K562 (cell line): ENCODE measurements around the gene ZNF451. TPM values are rescaled to one million over a fixed set of nuclear protein-coding genes. Genes with fewer than 3 reads are reported as not detected.

ENCODE experiments used
- ATAC-seq: fragments of 200-7000 bp; cut with Tn5 transposase; 3 replicates; pipeline ENCODE4 v1.9.1; 2020; ENCODE audit warnings: moderate library complexity
- BruUV-seq: library from RNA; stranded (reverse); fragments of 400-500 nt; replicated peaks from 2 replicates; lab custom pipeline; 2021; lab: Mats Ljungman, UMichigan
- CTCF ChIA-PET: fragments of 300-600 bp; formaldehyde crosslinking; extraction: SDS; loops from one replicate; lab custom pipeline; 2021; ENCODE audit warnings: low intra/inter-chr PET ratio; lab: Yijun Ruan, JAX
- POLR2A ChIA-PET: fragments of 300-600, 350-650 bp; sonication (Branson Sonifier 250); formaldehyde crosslinking; extraction: SDS; loops from one replicate; lab custom pipeline; 2021; ENCODE audit warnings: antibody characterized with exemption, inconsistent platforms; lab: Yijun Ruan, JAX
- DNase-seq, 4 experiments: peaks; one replicate each; pipeline versions ENCODE4 v3.0.0 to v3.0.0-alpha.2; 2011 to 2018; ENCODE audit warnings: low spot score in 3 of 4, mixed read lengths in 3 of 4; ENCODE audit errors: extremely low read depth in 1 of 4
- FAIRE-seq: peaks from 2 replicates; lab custom pipeline; 2011; peaks lifted over from hg19 to GRCh38; lab: Jason Lieb, UNC
- H2AFZ ChIP-seq: 2 replicates; pipeline ENCODE4 v1.6.0; 2011; ENCODE audit warnings: low read depth, low read length, control low read depth, inconsistent platforms
- H3K27ac ChIP-seq: fragments of 200-600 bp; 3 replicates; pipeline ENCODE4 v1.8.0; 2011; ENCODE audit warnings: low read depth, mild to moderate bottlenecking, control low read depth, inconsistent platforms, low read length, moderate library complexity, mixed read lengths; ENCODE audit errors: extremely low read depth
- H3K27me3 ChIP-seq, 2 experiments: fragments of 300-600 bp in 1 of 2; 2 replicates in 1 of 2; 3 replicates in 1 of 2; pipeline versions ENCODE4 v1.6.0 to v1.8.0; 2011; ENCODE audit warnings: inconsistent platforms in 2 of 2, low read length in 2 of 2, mild to moderate bottlenecking in 1 of 2, mixed read lengths in 1 of 2, moderate library complexity in 1 of 2; ENCODE audit not compliant: control insufficient read depth in 2 of 2, insufficient read depth in 2 of 2
- H3K36me3 ChIP-seq: fragments of 300-600 bp; 3 replicates; pipeline ENCODE4 v1.8.0; 2011; ENCODE audit warnings: mild to moderate bottlenecking, low read length, inconsistent platforms; ENCODE audit not compliant: control insufficient read depth, insufficient read depth
- H3K4me1 ChIP-seq, 2 experiments: fragments of 200-600 bp in 1 of 2; replicated peaks in 1 of 2; 2 replicates in 1 of 2; 3 replicates in 1 of 2; pipeline versions ENCODE4 v1.5.1 to v1.8.0; 2011; ENCODE audit warnings: inconsistent platforms in 2 of 2, low read length in 2 of 2, mild to moderate bottlenecking in 1 of 2, mixed read lengths in 1 of 2, moderate library complexity in 1 of 2; ENCODE audit not compliant: control insufficient read depth in 2 of 2, insufficient read depth in 2 of 2
- H3K4me2 ChIP-seq: 2 replicates; pipeline ENCODE4 v1.6.1; 2011; ENCODE audit warnings: low read length, control low read depth, inconsistent platforms, mixed read lengths; ENCODE audit not compliant: insufficient read depth
- H3K4me3 ChIP-seq: fragments of 200-600 bp; sonication (generic), shearing (Covaris generic); 2 replicates; pipeline ENCODE4 v1.5.1; 2016; ENCODE audit warnings: control low read depth, inconsistent platforms
- H3K79me2 ChIP-seq: fragments of 200-600 bp; 3 replicates; pipeline ENCODE4 v1.8.0; 2011; ENCODE audit warnings: low read length, inconsistent platforms; ENCODE audit not compliant: control insufficient read depth, insufficient read depth
- H3K9ac ChIP-seq, 2 experiments: 2 replicates each; pipeline versions ENCODE4 v1.6.0 to v1.6.1; 2011; ENCODE audit warnings: low read depth in 2 of 2, low read length in 2 of 2, control low read depth in 1 of 2, inconsistent platforms in 1 of 2, mild to moderate bottlenecking in 1 of 2, mixed read lengths in 1 of 2; ENCODE audit not compliant: insufficient read depth in 1 of 2
- H3K9me1 ChIP-seq: one replicate; pipeline ENCODE4 v1.6.0; 2011; ENCODE audit warnings: inconsistent platforms, mild to moderate bottlenecking, low read length, moderate library complexity; ENCODE audit not compliant: control insufficient read depth, insufficient read depth
- H3K9me3 ChIP-seq: replicated peaks from 2 replicates; pipeline ENCODE4 v1.5.1; 2011; ENCODE audit warnings: low read depth, low read length, inconsistent platforms; ENCODE audit not compliant: control insufficient read depth, insufficient read depth
- H4K20me1 ChIP-seq: replicated peaks from 2 replicates; pipeline ENCODE4 v1.6.1; 2011; ENCODE audit warnings: low read length, inconsistent platforms, mixed read lengths; ENCODE audit not compliant: control insufficient read depth, insufficient read depth
- CEBPB ChIP-seq: fragments of 450-650 bp; IDR thresholded peaks from 2 replicates; pipeline ENCODE4 v1.6.1; 2016; ENCODE audit warnings: missing genetic modification characterization, missing compliant biosample characterization
- DMBX1 ChIP-seq: fragments of 250-450 bp; sonication (Bioruptor Pico); IDR thresholded peaks from 2 replicates; pipeline ENCODE4 v1.8.0; 2022; ENCODE audit warnings: inconsistent platforms, mild to moderate bottlenecking, moderate library complexity, borderline replicate concordance
- HDAC6 ChIP-seq: IDR thresholded peaks from 2 replicates; pipeline ENCODE4 v1.6.1; 2012; ENCODE audit warnings: low read depth, mild to moderate bottlenecking, control low read depth, inconsistent platforms, low read length, moderate library complexity
- KLF10 ChIP-seq: fragments of 250-450 bp; sonication (Bioruptor Pico); IDR thresholded peaks from 2 replicates; pipeline ENCODE4 v1.6.1; 2021; ENCODE audit warnings: matching md5 sums
- NFE2 ChIP-seq: IDR thresholded peaks from 2 replicates; pipeline ENCODE4 v1.6.1; 2014; ENCODE audit warnings: antibody characterized with exemption, low read depth
- SMAD3 ChIP-seq: fragments of 450-650 bp; formaldehyde crosslinking; conservative IDR thresholded peaks from 2 replicates; pipeline ENCODE4 v1.4.0; 2020; ENCODE audit warnings: mild to moderate bottlenecking
- ZBTB49 ChIP-seq: sonication (generic); formaldehyde crosslinking; IDR thresholded peaks from 2 replicates; pipeline ENCODE4 v1.8.0; 2022; ENCODE audit warnings: missing genetic modification reagents, mild to moderate bottlenecking, borderline replicate concordance
- ZKSCAN1 ChIP-seq: fragments of 150-350 bp; IDR thresholded peaks from 2 replicates; pipeline ENCODE4 v1.6.1; 2016; ENCODE audit warnings: low read depth, low read length
- ZNF24 ChIP-seq: fragments of 450-650 bp; IDR thresholded peaks from 2 replicates; pipeline ENCODE4 v1.6.1; 2016
- ZNF282 ChIP-seq: sonication (generic); formaldehyde crosslinking; IDR thresholded peaks from 2 replicates; pipeline ENCODE4 v1.8.1; 2023; ENCODE audit warnings: missing genetic modification reagents
- ZNF699 ChIP-seq: fragments of 250-450 bp; sonication (Bioruptor Pico); IDR thresholded peaks from 2 replicates; pipeline ENCODE4 v1.8.0; 2021; ENCODE audit warnings: mild to moderate bottlenecking, moderate library complexity; ENCODE audit not compliant: insufficient replicate concordance
- ZNF766 ChIP-seq: fragments of 200-800 bp; sonication (Bioruptor generic); conservative IDR thresholded peaks from 2 replicates; pipeline ENCODE4 v1.6.1; 2016; ENCODE audit warnings: missing genetic modification characterization, missing compliant biosample characterization
- WGBS: fragments of 100-300 bp; shearing (Covaris generic); methylation state at CpG from one replicate; pipeline ENCODE4 v1.1.6; 2016; ENCODE audit warnings: low coverage, mixed read lengths; ENCODE audit not compliant: insufficient coverage; ENCODE audit errors: missing lambda C conversion rate; 5-methylcytosine and 5-hydroxymethylcytosine counted together
- in situ Hi-C: fragments of 300-500 bp; cut with MboI; formaldehyde crosslinking; loops from 4 replicates; pipeline ENCODE4 v1.15.0; 2018; ENCODE audit warnings: inconsistent platforms, mixed read lengths
- intact Hi-C: fragments of 100-400 bp; cut with micrococcal nuclease; formaldehyde crosslinking; loops from 2 replicates; pipeline ENCODE4 v1.14.2; 2022
- polyA plus RNA-seq, 8 experiments: library from polyadenylated mRNA; depleted of rRNA in 4 of 8; stranded (reverse) in 5 of 8; unstranded in 3 of 8; fragments of >200 nt; fragmentation: Nextera tagmentation in 2 of 8; fragmentation: Illumina TruSeq in 1 of 8; extraction: Ambion mirVana in 2 of 8; extraction: Trizol in 1 of 8; gene quantifications; 2 replicates each; pipeline versions ENCODE4 v1.2.1 to v1.2.3, GENCODE V29; 2011 to 2014; ENCODE audit warnings: inconsistent platforms in 1 of 8, missing spikeins in 1 of 8
- total RNA-seq, 7 experiments: library from RNA; depleted of rRNA in 6 of 7; stranded (reverse); fragments of >200 nt in 6 of 7; fragmentation: Illumina TruSeq in 2 of 7; extraction: Trizol in 2 of 7; gene quantifications; 2 replicates each; pipeline versions ENCODE4 v1.2.1 to v1.2.3, GENCODE V29; 2011 to 2021; ENCODE audit warnings: low replicate concordance in 1 of 7
- TF ChIP-seq, protein P1 (sequence below): fragments of 250-450 bp; sonication (Bioruptor Pico); IDR thresholded peaks from 2 replicates; pipeline ENCODE4 v1.8.0; 2021; ENCODE audit warnings: moderate library complexity, mild to moderate bottlenecking, inconsistent platforms

ZNF451 gene
- total and polyA plus RNA-seq, 9 of the 15 experiments (the other 6 are each of a cell fraction or from before 2014, with no cell fraction given) = 16.1 to 74.3 (median 38.3) TPM

DNA sequence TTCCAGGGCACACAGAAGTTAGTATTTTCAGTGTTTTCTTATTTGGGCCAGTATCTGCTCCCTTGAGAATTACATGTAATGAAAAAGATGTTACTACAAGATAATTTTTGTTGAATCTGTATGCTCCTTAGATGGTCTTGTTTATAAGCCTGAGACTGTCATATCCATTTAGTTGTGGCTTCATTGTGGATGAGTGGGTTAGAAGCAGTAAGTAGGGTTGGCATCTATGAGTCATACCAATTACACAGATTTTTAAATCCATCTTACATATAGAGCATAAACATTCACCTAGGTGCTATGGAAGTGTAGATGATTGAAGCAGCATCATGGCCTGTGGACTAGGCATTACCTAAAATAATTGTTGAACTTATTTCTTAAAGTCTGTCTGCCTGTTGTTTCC is 68.7 kb downstream of the ZNF451 start:
- FAIRE-seq (no peak), ATAC-seq (no peak), DNase-seq (no peak)
- no peaks in the 10 kb centered on the region for H3K4me1 ChIP-seq
- H2AFZ ChIP-seq = no peak overlapping the region
- H3K9me3 ChIP-seq = no peaks in the 10 kb centered on the region; the same call in 1 of the 2 replicates
- ChIA-PET CTCF (no interaction called here), POLR2A (interaction anchor here (1.5 kb wide), 1 partner anchor 9 kb away, joined by 3 read pairs; no protein-coding TSS in a partner anchor)
- no TSS peak for BruUV-seq
- no peak overlapping the region for H3K9ac ChIP-seq
- intact Hi-C loops (no loop called here), in situ Hi-C loops (no loop called here)
- no peaks in the 10 kb centered on the region for H4K20me1 ChIP-seq
- no peak overlapping the region for H3K4me3 ChIP-seq
- H3K27ac ChIP-seq = no peak overlapping the region
- H3K4me2 ChIP-seq = no peak overlapping the region
- H3K79me2 ChIP-seq = no peaks in the 10 kb centered on the region
- H3K36me3 ChIP-seq = peaks cover 63% of the 10 kb centered on the region
- no peaks in the 10 kb centered on the region for H3K9me1 ChIP-seq
- H3K27me3 ChIP-seq = no peaks in the 10 kb centered on the region
- no peak for TF ChIP-seq DMBX1

GRCh38 chr6:57159127-57159526 is 69.1 kb downstream of the ZNF451 start:
- FAIRE-seq = no peak
- 86% methylated on average over 2 of the region's 2 CpGs for WGBS
- TF ChIP-seq SMAD3 (CRISPR knock-in tag) (no peak), ZNF766 (no peak), ZKSCAN1 (no peak), ZNF282 (CRISPR knock-in tag) (no peak), NFE2 (no peak), ZBTB49 (no peak), CEBPB (tag) (no peak), KLF10 (no peak), HDAC6 (no peak), ZNF699 (no peak), ZNF24 (no peak)
- TF ChIP-seq, protein P1, sequence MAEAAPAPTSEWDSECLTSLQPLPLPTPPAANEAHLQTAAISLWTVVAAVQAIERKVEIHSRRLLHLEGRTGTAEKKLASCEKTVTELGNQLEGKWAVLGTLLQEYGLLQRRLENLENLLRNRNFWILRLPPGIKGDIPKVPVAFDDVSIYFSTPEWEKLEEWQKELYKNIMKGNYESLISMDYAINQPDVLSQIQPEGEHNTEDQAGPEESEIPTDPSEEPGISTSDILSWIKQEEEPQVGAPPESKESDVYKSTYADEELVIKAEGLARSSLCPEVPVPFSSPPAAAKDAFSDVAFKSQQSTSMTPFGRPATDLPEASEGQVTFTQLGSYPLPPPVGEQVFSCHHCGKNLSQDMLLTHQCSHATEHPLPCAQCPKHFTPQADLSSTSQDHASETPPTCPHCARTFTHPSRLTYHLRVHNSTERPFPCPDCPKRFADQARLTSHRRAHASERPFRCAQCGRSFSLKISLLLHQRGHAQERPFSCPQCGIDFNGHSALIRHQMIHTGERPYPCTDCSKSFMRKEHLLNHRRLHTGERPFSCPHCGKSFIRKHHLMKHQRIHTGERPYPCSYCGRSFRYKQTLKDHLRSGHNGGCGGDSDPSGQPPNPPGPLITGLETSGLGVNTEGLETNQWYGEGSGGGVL (CRISPR knock-in tag) = no peak

More at GRCh38 chr6:57159127-57159526, 69.1 kb downstream of the ZNF451 start:
- Histone ChIP-seq H3K36me3 (peaks cover 64% of the 10 kb centered on the region), H3K4me2 (no peak overlapping the region), H4K20me1 (no peaks in the 10 kb centered on the region), H3K4me1 (no peaks in the 10 kb centered on the region), H3K9me1 (no peaks in the 10 kb centered on the region), H3K9ac (no peak overlapping the region), H3K27ac (no peak overlapping the region), H3K27me3 (no peaks in the 10 kb centered on the region), H3K9me3 (peaks cover 3% of the 10 kb centered on the region; the same call in 1 of the 2 replicates), H3K79me2 (no peaks in the 10 kb centered on the region), H2AFZ (no peak overlapping the region), H3K4me3 (no peak overlapping the region)
- no peak for ATAC-seq
- no peak for DNase-seq
- intact Hi-C loops (no loop called here), in situ Hi-C loops (no loop called here)
- CTCF ChIA-PET = no interaction called here
- POLR2A ChIA-PET = no interaction called here
- no TSS peak for BruUV-seq
